Skeletal muscle tissue (tissue), 4 donors: Measurements from ENCODE around the gene C14orf132. TPM values are rescaled to one million over a fixed set of nuclear protein-coding genes. Genes with fewer than 3 reads are reported as not detected.

ENCODE experiments used
- H3K27ac ChIP-seq: one replicate; pipeline ENCODE4 v1.7.0; 2013; ENCODE audit warnings: mild to moderate bottlenecking, low read depth, low read length, inconsistent platforms
- H3K27me3 ChIP-seq, 3 donors: one replicate each; pipeline ENCODE4 v1.7.0; 2013; ENCODE audit warnings: low read length in 3 of 3; ENCODE audit not compliant: control insufficient read depth in 3 of 3, insufficient read depth in 3 of 3
- H3K36me3 ChIP-seq, 3 donors: one replicate each; pipeline ENCODE4 v1.7.0; 2013; ENCODE audit warnings: low read length in 3 of 3; ENCODE audit not compliant: control insufficient read depth in 3 of 3, insufficient read depth in 3 of 3
- H3K4me1 ChIP-seq, 3 donors: one replicate each; pipeline ENCODE4 v1.7.0; 2013; ENCODE audit warnings: low read length in 3 of 3, mild to moderate bottlenecking in 3 of 3; ENCODE audit not compliant: control insufficient read depth in 3 of 3, insufficient read depth in 3 of 3
- H3K4me3 ChIP-seq, 3 donors: one replicate each; pipeline ENCODE4 v1.7.0; 2013; ENCODE audit warnings: low read length in 3 of 3
- H3K9ac ChIP-seq, 3 donors: one replicate each; pipeline ENCODE4 v1.7.0; 2013; ENCODE audit warnings: low read length in 3 of 3, mild to moderate bottlenecking in 3 of 3, moderate library complexity in 2 of 3, low read depth in 1 of 3
- H3K9me3 ChIP-seq, 3 donors: one replicate each; pipeline ENCODE4 v1.7.0; 2013; ENCODE audit warnings: low read length in 3 of 3; ENCODE audit not compliant: control insufficient read depth in 3 of 3
- total RNA-seq: library from RNA; depleted of rRNA; stranded (reverse); fragments of >200 nt; gene quantifications from one replicate; pipeline ENCODE4 v1.2.3, GENCODE V29; 2014
- donor health status: Osteomylitis.

C14orf132 gene
- total RNA-seq, 1 donor from 2014 or later = 8.9 TPM

- Histone ChIP-seq H3K9ac (peak overlapping the region in 1 of 3 donors; percentile 57), H3K27ac (no peak overlapping the region), H3K9me3 (no peaks in the 10 kb centered on the region), H3K4me1 (peaks cover 6 to 26% (median 15%) of the 10 kb centered on the region in 3 donors), H3K27me3 (peaks cover 4 to 33% (median 8%) of the 10 kb centered on the region in 3 donors), H3K4me3 (peak overlapping the region; percentile 48 to 72 (median 61)), H3K36me3 (no peaks in the 10 kb centered on the region)
Measured at GRCh38 chr14:96038558-96038919, 623 bp upstream of the C14orf132 start.

- H3K4me3 ChIP-seq = peak overlapping the region; percentile 58 to 82 (median 71)
- H3K27ac ChIP-seq = peak overlapping the region; percentile 30
- no peaks in the 10 kb centered on the region for H3K9me3 ChIP-seq
- H3K4me1 ChIP-seq = peaks cover 6 to 26% (median 15%) of the 10 kb centered on the region in 3 donors
- H3K9ac ChIP-seq = peak overlapping the region; percentile 36 to 89 (median 56)
- no peaks in the 10 kb centered on the region for H3K36me3 ChIP-seq
- peaks cover 8 to 33% (median 8%) of the 10 kb centered on the region in 3 donors for H3K27me3 ChIP-seq
Measured at GRCh38 chr14:96039633-96040311, 610 bp downstream of the C14orf132 start.

- Histone ChIP-seq H3K9me3 (no peaks in the 10 kb centered on the region), H3K27ac (no peak overlapping the region), H3K27me3 (peaks cover 8 to 33% (median 8%) of the 10 kb centered on the region in 3 donors), H3K4me3 (no peak overlapping the region), H3K36me3 (no peaks in the 10 kb centered on the region), H3K4me1 (peaks cover 6 to 26% (median 15%) of the 10 kb centered on the region in 3 donors), H3K9ac (no peak overlapping the region)
Measured at GRCh38 chr14:96040828-96041371, 1.7 kb downstream of the C14orf132 start.

GRCh38 chr14:96042248-96042930 is 3.2 kb downstream of the C14orf132 start:
- Histone ChIP-seq H3K27ac (no peak overlapping the region), H3K9ac (no peak overlapping the region)

GRCh38 chr14:96046630-96047029 is 7.5 kb downstream of the C14orf132 start:
- H3K27ac ChIP-seq = no peak overlapping the region
- no peaks in the 10 kb centered on the region for H3K9me3 ChIP-seq
- no peaks in the 10 kb centered on the region for H3K36me3 ChIP-seq
- no peak overlapping the region for H3K4me3 ChIP-seq
- no peak overlapping the region for H3K9ac ChIP-seq
- peaks cover 0 to 19% (median 5%) of the 10 kb centered on the region in 3 donors for H3K4me1 ChIP-seq
- peaks cover under 1 to 12% (median 4%) of the 10 kb centered on the region in 3 donors for H3K27me3 ChIP-seq

More at GRCh38 chr14:96042248-96042930, 3.2 kb downstream of the C14orf132 start:
- H3K4me3 ChIP-seq = no peak overlapping the region
- H3K36me3 ChIP-seq = no peaks in the 10 kb centered on the region
- no peaks in the 10 kb centered on the region for H3K9me3 ChIP-seq
- H3K4me1 ChIP-seq = peaks cover 6 to 26% (median 15%) of the 10 kb centered on the region in 3 donors
- H3K27me3 ChIP-seq = peaks cover 8 to 33% (median 8%) of the 10 kb centered on the region in 3 donors

- Histone ChIP-seq H3K9me3 (no peaks in the 10 kb centered on the region), H3K36me3 (peaks cover 0 to 3% (median 0%) of the 10 kb centered on the region in 3 donors), H3K4me3 (no peak overlapping the region), H3K27me3 (peaks cover 0 to 7% (median 4%) of the 10 kb centered on the region in 3 donors), H3K9ac (no peak overlapping the region), H3K27ac (no peak overlapping the region), H3K4me1 (peaks cover 0 to 19% (median 5%) of the 10 kb centered on the region in 3 donors)
Measured at GRCh38 chr14:96047101-96047500, 7.9 kb downstream of the C14orf132 start.

GRCh38 chr14:96049932-96050331 is 10.8 kb downstream of the C14orf132 start:
- H3K4me3 ChIP-seq = no peak overlapping the region
- H3K27me3 ChIP-seq = no peaks in the 10 kb centered on the region
- no peak overlapping the region for H3K9ac ChIP-seq
- peaks cover 0 to 3% (median 0%) of the 10 kb centered on the region in 3 donors for H3K36me3 ChIP-seq
- no peaks in the 10 kb centered on the region for H3K9me3 ChIP-seq
- no peak overlapping the region for H3K27ac ChIP-seq
- H3K4me1 ChIP-seq = peaks cover 5 to 28% (median 16%) of the 10 kb centered on the region in 3 donors

GRCh38 chr14:96050482-96050881 is 11.3 kb downstream of the C14orf132 start:
- no peaks in the 10 kb centered on the region for H3K9me3 ChIP-seq
- peaks cover 0 to 3% (median 0%) of the 10 kb centered on the region in 3 donors for H3K36me3 ChIP-seq
- no peak overlapping the region for H3K27ac ChIP-seq
- no peaks in the 10 kb centered on the region for H3K27me3 ChIP-seq
- H3K4me1 ChIP-seq = peaks cover 5 to 34% (median 16%) of the 10 kb centered on the region in 3 donors
- H3K4me3 ChIP-seq = no peak overlapping the region
- no peak overlapping the region for H3K9ac ChIP-seq

GRCh38 chr14:96051231-96051630 is 12.1 kb downstream of the C14orf132 start:
- Histone ChIP-seq H3K27me3 (no peaks in the 10 kb centered on the region), H3K4me1 (peaks cover 5 to 41% (median 16%) of the 10 kb centered on the region in 3 donors), H3K9ac (no peak overlapping the region), H3K36me3 (peaks cover 0 to 3% (median 0%) of the 10 kb centered on the region in 3 donors), H3K9me3 (no peaks in the 10 kb centered on the region), H3K4me3 (no peak overlapping the region), H3K27ac (no peak overlapping the region)
